Natural killer cell (primary cell): ENCODE data around the gene DCST1. TPM values are rescaled to one million over a fixed set of nuclear protein-coding genes. Genes with fewer than 3 reads are reported as not detected.
A peak's percentile ranks its signal among the peaks of the same experiment; 100 is the strongest.

Experiments
- ATAC-seq, 3 donors: fragments of 150-1000 bp in 2 of 3; fragments of 200-7000 bp in 1 of 3; cut with Tn5 transposase; 1 replicate in 1 of 3; 2 replicates in 2 of 3; pipeline ENCODE4 v1.10.0; 2021; ENCODE audit warnings: mild to moderate bottlenecking in 2 of 3, moderate library complexity in 2 of 3
- DNase-seq, 2 donors: peaks; one replicate each; pipeline versions ENCODE4 v3.0.0 to v3.0.0-alpha.2; 2013 to 2021; ENCODE audit warnings: mixed read lengths in 1 of 2
- H3K27ac ChIP-seq: one replicate; pipeline ENCODE4 v1.5.1; 2013; ENCODE audit warnings: mild to moderate bottlenecking, low read length
- H3K27me3 ChIP-seq: one replicate; pipeline ENCODE4 v1.6.1; 2013; ENCODE audit warnings: low read length; ENCODE audit not compliant: control insufficient read depth, insufficient read depth
- H3K36me3 ChIP-seq: one replicate; pipeline ENCODE4 v1.6.1; 2013; ENCODE audit warnings: low read length; ENCODE audit not compliant: control insufficient read depth, insufficient read depth
- H3K4me1 ChIP-seq: one replicate; pipeline ENCODE4 v1.6.1; 2013; ENCODE audit warnings: low read length; ENCODE audit not compliant: control insufficient read depth, insufficient read depth
- H3K4me3 ChIP-seq: one replicate; pipeline ENCODE4 v1.5.1; 2013; ENCODE audit warnings: low read length
- H3K9me3 ChIP-seq: one replicate; pipeline ENCODE4 v1.6.1; 2013; ENCODE audit warnings: low read length; ENCODE audit not compliant: control insufficient read depth, insufficient read depth
- H3K27ac Mint-ChIP-seq, 2 donors: one replicate each; pipeline ENCODE4 v1.8.0; 2022; ENCODE audit warnings: mild to moderate bottlenecking in 2 of 2, mixed read lengths in 2 of 2, moderate library complexity in 1 of 2
- H3K27me3 Mint-ChIP-seq, 2 donors: one replicate each; pipeline ENCODE4 v1.8.0; 2022; ENCODE audit warnings: low read depth in 2 of 2, mixed read lengths in 2 of 2
- H3K36me3 Mint-ChIP-seq: one replicate; pipeline ENCODE4 v1.8.0; 2022; ENCODE audit warnings: mixed read lengths
- H3K4me1 Mint-ChIP-seq, 2 donors: one replicate each; pipeline ENCODE4 v1.8.0; 2022; ENCODE audit warnings: mixed read lengths in 2 of 2
- H3K4me3 Mint-ChIP-seq: one replicate; pipeline ENCODE4 v1.8.0; 2022; ENCODE audit warnings: mild to moderate bottlenecking, moderate library complexity, mixed read lengths
- H3K9me3 Mint-ChIP-seq, 2 donors: one replicate each; pipeline ENCODE4 v1.8.0; 2022; ENCODE audit warnings: mixed read lengths in 2 of 2
- WGBS: methylation state at CpG from one replicate; pipeline ENCODE4 v1.1.7; 2013; ENCODE audit warnings: missing lambda C conversion rate; ENCODE audit not compliant: insufficient coverage; 5-methylcytosine and 5-hydroxymethylcytosine counted together
- intact Hi-C: fragments of 100-400 bp; cut with micrococcal nuclease; formaldehyde crosslinking; loops from one replicate; pipeline ENCODE4 v1.14.2; 2022
- total RNA-seq, 4 donors: library from RNA; stranded (reverse); fragments of 120-200 nt in 1 of 4; gene quantifications; one replicate each; pipeline versions ENCODE4 v1.2.3 to v1.2.4, GENCODE V29; 2013 to 2022
- TF ChIP-seq, protein P1 (sequence below): fragments of 200-600 bp; IDR thresholded peaks from one replicate; pipeline ENCODE4 v1.8.0; 2022; ENCODE audit warnings: antibody characterized with exemption

DCST1 gene
- total RNA-seq, 3 donors from 2014 or later (not counting 1 experiment from before 2014, with no cell fraction given) = 0.35 to 0.60 TPM; not detected in 1

GRCh38 chr1:154999571-155000410, 33.8 kb upstream of the DCST1 start:
- peak overlapping the region; percentile 88 for H3K4me3 Mint-ChIP-seq
- H3K4me1 Mint-ChIP-seq = peaks cover 20 to 46% of the 10 kb centered on the region in 2 donors
- H3K27me3 Mint-ChIP-seq = no peaks in the 10 kb centered on the region
- no peaks in the 10 kb centered on the region for H3K9me3 Mint-ChIP-seq
- intact Hi-C loops = loop anchor here (2.0 to 5.0 kb wide), 3 partner anchors 39 to 442 kb away; partner anchors contain the start of genes EFNA4, PYGO2 and UBE2Q1
- H3K27me3 ChIP-seq = no peaks in the 10 kb centered on the region
- TF ChIP-seq, protein P1, sequence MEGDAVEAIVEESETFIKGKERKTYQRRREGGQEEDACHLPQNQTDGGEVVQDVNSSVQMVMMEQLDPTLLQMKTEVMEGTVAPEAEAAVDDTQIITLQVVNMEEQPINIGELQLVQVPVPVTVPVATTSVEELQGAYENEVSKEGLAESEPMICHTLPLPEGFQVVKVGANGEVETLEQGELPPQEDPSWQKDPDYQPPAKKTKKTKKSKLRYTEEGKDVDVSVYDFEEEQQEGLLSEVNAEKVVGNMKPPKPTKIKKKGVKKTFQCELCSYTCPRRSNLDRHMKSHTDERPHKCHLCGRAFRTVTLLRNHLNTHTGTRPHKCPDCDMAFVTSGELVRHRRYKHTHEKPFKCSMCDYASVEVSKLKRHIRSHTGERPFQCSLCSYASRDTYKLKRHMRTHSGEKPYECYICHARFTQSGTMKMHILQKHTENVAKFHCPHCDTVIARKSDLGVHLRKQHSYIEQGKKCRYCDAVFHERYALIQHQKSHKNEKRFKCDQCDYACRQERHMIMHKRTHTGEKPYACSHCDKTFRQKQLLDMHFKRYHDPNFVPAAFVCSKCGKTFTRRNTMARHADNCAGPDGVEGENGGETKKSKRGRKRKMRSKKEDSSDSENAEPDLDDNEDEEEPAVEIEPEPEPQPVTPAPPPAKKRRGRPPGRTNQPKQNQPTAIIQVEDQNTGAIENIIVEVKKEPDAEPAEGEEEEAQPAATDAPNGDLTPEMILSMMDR = no peak
- no peaks in the 10 kb centered on the region for H3K9me3 ChIP-seq
- H3K36me3 Mint-ChIP-seq = no peaks in the 10 kb centered on the region
- ATAC-seq (no peak), DNase-seq (peak in 1 of 2 donors; percentile 77)
- peak overlapping the region; percentile 82 to 92 for H3K27ac Mint-ChIP-seq
- no peaks in the 10 kb centered on the region for H3K36me3 ChIP-seq
- WGBS = under 1% methylated on average over 41 of the region's 50 CpGs
- H3K4me3 ChIP-seq = peak overlapping the region; percentile 75
- peaks cover 57% of the 10 kb centered on the region for H3K4me1 ChIP-seq
- peak overlapping the region; percentile 60 for H3K27ac ChIP-seq

DNA sequence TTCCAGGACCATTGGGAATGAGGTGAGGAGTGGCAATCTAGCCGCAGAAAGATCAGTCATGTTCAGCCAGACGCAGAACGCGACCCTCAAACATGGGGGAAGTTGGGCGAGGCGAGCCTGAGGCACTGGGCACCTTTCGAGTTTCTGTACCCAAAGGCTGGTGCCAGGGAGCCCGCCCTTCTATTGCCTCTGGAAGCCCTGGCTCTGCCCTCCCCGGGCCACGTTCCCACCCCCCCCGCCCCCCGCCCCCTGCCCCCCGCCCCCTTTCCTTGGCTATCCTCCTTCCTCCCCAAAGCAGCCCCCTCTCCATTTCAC, 33.3 kb upstream of the DCST1 start:
- DNase-seq = no peak
- Histone ChIP-seq H3K27ac (peak overlapping the region; percentile 94), H3K36me3 (no peaks in the 10 kb centered on the region), H3K9me3 (no peaks in the 10 kb centered on the region), H3K4me3 (peak overlapping the region; percentile 75), H3K4me1 (peaks cover 63% of the 10 kb centered on the region), H3K27me3 (no peaks in the 10 kb centered on the region)
- peaks cover 20 to 51% of the 10 kb centered on the region in 2 donors for H3K4me1 Mint-ChIP-seq
- no peaks in the 10 kb centered on the region for H3K9me3 Mint-ChIP-seq
- TF ChIP-seq, protein P1 = no peak
- H3K4me3 Mint-ChIP-seq = peak overlapping the region; percentile 88
- intact Hi-C loops = loop anchor here (5.0 kb wide), 2 partner anchors 62 to 443 kb away; partner anchors contain the start of genes EFNA4 and UBE2Q1
- no peaks in the 10 kb centered on the region for H3K27me3 Mint-ChIP-seq
- no peaks in the 10 kb centered on the region for H3K36me3 Mint-ChIP-seq
- ATAC-seq = no peak
- 5% methylated on average over 5 of the region's 13 CpGs for WGBS
- H3K27ac Mint-ChIP-seq = peak overlapping the region; percentile 82 to 92

DNA sequence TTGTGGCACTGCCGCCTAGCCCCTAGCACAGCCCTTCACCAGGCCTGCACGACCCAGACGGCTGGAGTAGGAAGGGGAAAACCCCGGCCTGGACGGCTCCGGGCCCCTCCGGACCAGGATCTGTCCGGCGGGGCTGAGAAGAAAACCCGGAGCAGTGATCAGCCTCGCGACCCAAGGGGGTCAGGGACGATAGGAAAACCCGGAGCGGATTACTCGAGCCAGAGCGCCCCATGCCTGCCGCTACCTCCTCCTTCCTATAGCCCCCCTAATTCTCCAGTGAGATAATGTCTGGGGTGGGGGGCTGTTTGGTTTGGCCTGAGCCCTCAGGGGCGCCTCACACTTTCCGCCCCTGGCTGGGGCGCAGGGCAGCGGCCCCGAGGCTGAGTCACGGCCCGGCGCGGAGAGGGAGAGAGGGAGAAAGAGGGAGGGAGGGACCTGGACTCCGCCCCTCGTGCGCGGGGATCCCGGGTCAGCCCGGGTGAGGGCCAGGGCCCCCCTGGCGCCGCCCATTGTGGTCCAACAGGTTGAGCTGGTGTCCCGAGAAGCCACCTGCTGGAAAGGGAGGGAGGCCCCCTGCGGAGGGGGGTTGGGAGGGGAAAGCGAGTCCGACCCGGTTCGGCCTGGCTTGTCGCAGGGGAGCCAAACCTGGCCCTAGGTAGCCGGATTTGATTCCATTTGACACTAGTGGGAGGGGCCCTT, 32.7 kb upstream of the DCST1 start:
- H3K4me3 ChIP-seq = peak overlapping the region; percentile 75
- H3K4me3 Mint-ChIP-seq = peak overlapping the region; percentile 95
- peak; percentile 39 to 61 (median 52) for ATAC-seq

More for the DNA sequence above, 32.7 kb upstream of the DCST1 start:
- peaks cover 20 to 56% of the 10 kb centered on the region in 2 donors for H3K4me1 Mint-ChIP-seq
- H3K27ac ChIP-seq = peak overlapping the region; percentile 94
- intact Hi-C loops = loop anchor here (1.0 to 5.0 kb wide), 3 partner anchors 18 to 444 kb away; partner anchors contain the start of genes EFNA4, FLAD1 and UBE2Q1
- H3K27me3 ChIP-seq = no peaks in the 10 kb centered on the region
- no peaks in the 10 kb centered on the region for H3K9me3 ChIP-seq
- H3K27ac Mint-ChIP-seq = peak overlapping the region; percentile 82 to 92
- no peaks in the 10 kb centered on the region for H3K36me3 ChIP-seq
- no peaks in the 10 kb centered on the region for H3K27me3 Mint-ChIP-seq
- WGBS = under 1% methylated on average over 42 of the region's 43 CpGs
- no peaks in the 10 kb centered on the region for H3K36me3 Mint-ChIP-seq
- peak; percentile 81 to 84 for DNase-seq
- peaks cover 68% of the 10 kb centered on the region for H3K4me1 ChIP-seq
- H3K9me3 Mint-ChIP-seq = no peaks in the 10 kb centered on the region
- TF ChIP-seq, protein P1 = no peak
